GM19025 (cell line): ENCODE results near the gene IZUMO1.

Experiments used
- ATAC-seq: cut with Tn5 transposase; IDR thresholded peaks from one replicate; pipeline ENCODE4 v1.9.1; 2021; ENCODE audit warnings: mild to moderate bottlenecking, low read depth, moderate library complexity; ENCODE audit not compliant: unreplicated experiment

Gene IZUMO1

DNA sequence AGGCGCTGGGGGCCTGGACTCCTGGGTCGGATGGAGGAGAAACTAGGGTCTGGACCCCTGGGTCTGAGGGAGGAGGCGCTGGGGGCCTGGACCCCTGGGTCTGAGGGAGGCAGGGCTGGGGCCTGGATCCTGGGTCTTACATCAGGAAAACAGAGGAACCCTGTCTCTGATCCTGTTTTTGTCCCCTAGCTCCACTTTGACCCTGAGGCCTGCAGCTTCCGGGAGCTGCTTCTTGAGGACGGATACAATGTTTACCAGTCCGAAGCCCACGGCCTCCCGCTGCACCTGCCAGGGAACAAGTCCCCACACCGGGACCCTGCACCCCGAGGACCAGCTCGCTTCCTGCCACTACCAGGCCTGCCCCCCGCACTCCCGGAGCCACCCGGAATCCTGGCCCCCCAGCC lies 11.0 kb upstream of the IZUMO1 start:
- ATAC-seq = no peak

DNA sequence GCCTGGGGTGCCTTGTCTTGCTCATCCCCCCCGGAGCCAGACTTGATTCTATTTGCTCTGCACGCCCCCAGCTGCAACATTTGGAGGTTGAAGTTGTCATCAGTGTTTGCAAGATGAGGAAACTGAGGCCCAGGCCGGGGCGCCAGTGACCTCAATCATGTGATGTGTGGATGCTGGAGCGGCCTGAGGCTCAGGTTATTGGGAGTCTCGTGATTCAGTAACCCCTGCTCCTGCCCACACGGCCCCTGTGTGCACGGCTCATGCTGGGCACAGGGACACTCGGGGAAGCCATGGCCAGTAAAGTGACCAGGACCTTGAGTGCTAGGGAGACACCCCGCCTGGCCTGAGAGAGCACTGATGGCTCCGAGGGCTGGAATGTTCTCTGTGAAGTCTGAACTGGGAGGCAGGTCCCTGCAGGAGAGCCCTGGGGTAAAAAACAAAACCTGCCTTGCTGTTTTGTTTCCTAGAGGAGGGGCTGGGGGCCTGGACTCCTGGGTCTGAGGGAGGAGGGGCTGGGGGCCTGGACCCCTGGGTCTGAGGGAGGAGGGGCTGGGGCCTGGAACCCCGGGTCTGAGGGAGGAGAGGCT lies 10.5 kb upstream of the IZUMO1 start:
- no peak for ATAC-seq

DNA sequence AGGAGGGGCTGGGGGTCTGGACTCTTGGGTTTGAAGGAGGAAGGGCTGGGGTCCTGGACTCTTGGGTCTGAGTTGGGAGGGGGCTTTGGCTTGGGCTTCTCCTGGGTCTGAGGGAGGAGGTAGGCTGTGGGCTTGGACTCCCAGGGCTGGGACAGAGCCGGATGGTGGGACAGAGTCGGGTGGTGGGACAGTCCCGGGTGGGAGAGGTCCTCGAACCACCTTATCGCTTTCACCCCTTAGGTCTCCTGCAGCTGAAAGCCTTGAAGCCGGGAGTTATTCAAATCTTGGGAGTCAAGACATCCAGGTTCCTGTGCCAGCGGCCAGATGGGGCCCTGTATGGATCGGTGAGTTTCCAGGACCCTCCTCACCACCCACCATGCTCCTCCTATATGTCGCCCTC lies 10.0 kb upstream of the IZUMO1 start:
- no peak for ATAC-seq

DNA sequence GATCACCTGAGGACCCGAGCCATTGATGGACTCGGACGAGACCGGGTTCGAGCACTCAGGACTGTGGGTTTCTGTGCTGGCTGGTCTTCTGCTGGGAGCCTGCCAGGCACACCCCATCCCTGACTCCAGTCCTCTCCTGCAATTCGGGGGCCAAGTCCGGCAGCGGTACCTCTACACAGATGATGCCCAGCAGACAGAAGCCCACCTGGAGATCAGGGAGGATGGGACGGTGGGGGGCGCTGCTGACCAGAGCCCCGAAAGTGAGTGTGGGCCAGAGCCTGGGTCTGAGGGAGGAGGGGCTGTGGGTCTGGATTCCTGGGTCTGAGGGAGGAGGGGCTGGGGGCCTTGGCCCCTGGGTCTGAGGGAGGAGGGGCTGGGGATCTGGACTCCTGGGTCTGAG lies 9.5 kb upstream of the IZUMO1 start:
- no peak for ATAC-seq

DNA sequence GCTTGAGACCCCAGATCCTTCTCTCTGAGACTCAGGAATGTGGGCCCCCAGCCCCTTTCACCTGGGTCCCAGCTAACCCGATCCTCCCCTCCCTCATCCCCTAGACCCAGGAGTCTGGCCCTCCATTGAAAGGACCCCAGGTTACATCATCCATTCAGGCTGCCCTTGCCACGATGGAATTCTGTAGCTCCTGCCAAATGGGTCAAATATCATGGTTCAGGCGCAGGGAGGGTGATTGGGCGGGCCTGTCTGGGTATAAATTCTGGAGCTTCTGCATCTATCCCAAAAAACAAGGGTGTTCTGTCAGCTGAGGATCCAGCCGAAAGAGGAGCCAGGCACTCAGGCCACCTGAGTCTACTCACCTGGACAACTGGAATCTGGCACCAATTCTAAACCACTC lies 9.1 kb upstream of the IZUMO1 start:
- ATAC-seq = no peak

DNA sequence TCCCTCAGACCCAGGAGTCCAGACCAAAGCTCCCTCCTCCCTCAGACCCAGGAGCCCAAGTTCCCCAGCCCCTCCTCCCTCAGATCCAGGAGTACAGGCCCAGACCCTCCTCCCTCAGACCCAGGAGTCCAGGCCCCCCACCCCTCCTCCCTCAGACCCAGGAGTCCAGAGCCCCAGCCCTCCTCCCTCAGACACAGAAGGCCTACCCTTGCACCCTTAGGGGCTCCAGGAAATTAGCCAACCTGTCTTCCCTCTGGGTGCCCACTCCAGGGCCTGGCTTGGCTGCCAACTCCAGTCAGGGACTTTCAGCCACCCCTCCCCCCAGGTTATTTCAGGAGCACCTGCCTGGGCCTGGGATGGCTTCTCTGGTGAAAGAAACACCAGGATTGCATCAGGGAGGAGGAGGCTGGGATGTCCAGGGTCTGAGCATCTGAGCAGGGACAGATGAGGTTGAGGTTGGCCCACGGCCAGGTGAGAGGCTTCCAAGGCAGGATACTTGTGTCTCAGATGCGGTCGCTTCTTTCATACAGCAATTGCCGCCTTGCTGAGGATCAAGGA lies 8.5 kb upstream of the IZUMO1 start, which contains the start of gene FGF21:
Gene FGF21 (plus strand): TSS at position 441 of the 558 bp plus-strand sequence. CDS start 713 bp downstream, outside the sequence.
- ATAC-seq = no peak

DNA sequence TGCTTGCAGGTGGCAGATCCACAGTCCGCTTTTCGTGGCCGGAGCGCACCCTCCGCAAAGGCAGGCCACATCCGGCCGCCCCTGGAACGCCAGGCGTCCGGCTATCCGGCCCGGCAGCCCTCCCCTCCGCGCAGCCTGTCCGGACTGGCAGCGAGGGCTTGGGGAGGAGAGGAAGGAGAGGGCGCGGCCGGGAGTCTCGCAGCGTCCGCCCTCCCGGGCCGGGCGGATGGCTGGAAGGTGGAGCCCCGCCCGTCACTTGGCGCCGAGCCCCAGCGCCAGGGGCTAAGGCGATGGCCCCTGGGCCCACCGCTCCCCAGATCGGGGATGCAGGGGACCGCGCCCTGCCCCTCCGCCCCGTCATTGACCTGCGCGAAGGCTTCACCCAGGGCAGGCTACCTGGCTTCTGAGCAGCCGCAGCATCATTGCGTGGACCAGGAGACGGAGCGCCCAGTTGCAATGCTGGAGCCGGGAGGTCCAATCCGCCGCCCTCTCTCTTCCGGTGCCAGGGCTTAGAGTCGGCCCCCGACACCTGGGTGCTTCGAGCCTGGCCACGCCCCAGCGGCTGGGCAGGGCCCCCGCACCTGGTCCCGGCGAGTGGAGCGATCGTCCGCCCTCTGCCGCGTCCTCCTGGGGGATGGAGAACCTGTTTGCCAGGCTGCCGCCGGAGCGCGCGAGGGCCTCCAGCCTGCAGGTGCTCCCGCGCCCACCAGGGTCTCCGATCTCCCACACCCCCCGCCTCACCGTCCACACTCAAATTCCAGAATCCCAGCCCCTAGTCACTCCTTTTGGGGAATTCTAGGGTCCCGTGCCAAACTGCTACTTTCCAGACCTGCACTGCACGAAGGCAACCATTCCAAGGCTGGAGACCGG lies 6.0 kb upstream of the IZUMO1 start, which contains the start of gene FUT1:
Gene FUT1 (minus strand): TSS at position 146 of the 870 bp plus-strand sequence. CDS start 1,360 bp downstream, outside the sequence.
- no peak for ATAC-seq

DNA sequence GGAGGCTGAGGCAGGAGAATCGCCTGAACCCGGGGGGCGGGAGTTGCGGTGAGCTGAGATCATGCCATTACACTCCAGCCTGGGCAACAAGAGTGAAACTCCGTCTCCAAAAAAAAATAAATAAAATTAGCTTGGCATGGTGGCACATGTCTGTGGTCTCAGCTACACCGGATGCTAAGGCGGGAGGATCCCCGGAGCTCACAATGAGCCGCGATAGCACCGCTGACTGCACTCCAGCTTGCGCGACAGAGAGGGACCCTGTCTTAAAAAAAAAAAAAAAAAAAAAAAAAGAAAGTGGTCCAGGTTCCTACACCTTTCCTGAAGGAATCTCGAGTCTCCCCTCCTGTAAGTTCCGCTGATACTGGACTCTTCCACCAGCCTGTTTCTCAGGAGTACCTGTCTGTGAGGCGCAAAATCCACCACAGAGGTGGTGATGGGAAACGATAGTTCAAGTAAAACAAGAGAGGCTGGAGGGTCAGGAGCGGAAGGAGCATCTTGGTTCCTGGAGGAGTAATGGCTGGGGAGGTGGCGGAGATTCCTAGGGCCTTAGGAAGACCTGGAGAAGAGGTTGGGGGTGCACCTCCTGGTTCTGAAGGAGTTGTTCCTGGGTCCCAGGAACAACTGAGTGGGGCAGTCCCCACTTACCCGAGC lies 5.3 kb upstream of the IZUMO1 start:
- no peak for ATAC-seq

DNA sequence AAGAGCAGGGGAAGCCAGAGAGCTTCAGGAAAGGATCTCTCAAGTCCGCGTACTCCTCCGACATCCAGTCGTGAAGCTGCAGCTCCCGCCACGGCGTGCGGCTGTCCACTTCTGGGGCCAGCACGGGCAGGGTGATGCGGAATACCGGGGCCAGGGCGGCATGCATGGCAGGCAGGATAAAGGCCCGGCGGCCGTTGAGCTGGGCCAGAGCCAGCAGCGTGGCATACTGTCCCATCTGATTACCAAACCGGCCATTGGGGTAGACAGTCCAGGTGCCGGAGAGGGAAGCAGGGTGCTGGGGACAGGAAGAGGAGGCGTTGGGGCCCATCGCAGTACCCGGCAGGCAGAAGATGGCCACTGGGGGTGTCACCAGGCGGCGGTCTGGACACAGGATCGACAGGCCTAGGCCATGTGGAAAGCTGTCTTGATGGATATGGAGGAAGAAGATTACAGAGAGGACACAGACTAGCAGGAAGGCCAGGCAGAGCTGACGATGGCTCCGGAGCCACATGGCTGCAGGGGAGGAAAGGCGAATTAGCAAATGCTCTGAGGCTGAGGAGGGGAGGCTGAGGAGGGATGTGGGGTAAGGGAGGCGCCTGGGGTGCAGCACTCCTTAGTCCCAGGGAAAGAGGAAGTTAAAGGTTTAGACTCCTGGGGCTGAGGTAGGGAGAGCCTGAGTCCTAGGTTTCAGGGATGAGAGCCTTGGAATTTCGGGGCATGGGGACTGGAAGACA lies 4.2 kb upstream of the IZUMO1 start:
- ATAC-seq = no peak

DNA sequence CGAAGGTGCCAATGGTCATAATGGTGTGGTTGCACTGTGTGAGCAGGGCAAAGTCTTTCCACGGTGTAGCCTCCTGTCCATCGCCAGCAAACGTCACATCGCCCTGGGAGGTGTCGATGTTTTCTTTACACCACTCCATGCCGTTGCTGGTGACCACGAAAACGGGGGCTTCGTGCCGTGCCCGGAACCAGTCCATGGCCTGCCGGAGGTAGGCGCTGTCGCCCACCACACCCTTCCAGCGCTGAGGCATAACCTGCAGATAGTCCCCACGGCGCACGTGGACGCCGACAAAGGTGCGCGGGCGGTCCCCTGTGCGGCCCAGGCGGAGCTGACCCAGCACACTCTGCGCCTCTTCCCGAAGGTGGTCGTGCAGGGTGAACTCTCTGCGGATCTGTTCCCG lies 3.6 kb upstream of the IZUMO1 start:
- no peak for ATAC-seq

DNA sequence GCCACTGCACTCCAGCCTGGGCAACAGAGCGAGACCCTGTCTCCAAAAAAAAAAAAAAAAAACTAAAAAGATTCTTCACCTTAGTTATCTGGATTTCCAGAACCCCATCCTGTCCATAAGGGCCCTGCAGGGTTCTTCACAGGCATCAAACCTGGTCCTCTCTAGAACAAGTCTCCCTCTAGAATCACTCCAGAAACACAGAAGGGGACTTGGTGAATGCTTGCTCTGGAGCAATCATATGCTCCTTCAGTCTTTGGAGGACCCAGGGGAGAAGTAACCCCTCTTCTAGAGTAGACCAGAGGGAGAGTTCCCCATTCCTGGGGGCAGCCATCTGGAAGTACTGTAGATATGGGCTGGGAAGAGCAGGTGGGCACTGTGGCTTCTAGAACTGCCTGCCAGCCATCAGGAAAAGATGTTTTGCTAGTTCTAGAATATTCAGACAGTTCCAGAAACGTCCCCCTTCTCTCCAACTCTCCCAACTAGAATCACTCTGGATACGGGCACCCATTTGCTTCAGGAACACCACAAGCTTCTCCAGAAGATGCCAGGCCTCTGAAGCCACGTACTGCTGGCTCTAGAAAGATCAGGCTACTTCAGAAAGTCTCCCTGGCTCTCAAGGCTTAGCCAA lies 3.0 kb upstream of the IZUMO1 start:
- no peak for ATAC-seq

DNA sequence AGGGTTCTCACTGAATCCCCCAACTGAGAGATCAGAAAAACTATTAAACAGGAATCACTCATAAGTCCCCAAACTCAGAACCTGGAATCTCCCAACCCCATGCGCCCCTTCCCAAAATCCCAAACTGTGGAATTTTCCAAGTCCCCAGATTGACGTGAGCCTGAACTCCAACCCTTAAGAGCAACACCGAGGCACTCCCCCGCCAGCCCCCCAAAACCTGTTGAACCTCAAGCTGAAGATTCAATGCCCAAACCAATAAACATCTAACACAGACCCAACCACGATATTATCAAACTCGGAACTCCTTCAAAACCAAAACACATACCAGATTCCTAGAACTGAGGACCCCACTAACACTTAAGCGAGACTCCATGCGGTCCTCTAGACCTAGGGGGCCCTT lies 599 bp downstream of the IZUMO1 start:
- no peak for ATAC-seq

DNA sequence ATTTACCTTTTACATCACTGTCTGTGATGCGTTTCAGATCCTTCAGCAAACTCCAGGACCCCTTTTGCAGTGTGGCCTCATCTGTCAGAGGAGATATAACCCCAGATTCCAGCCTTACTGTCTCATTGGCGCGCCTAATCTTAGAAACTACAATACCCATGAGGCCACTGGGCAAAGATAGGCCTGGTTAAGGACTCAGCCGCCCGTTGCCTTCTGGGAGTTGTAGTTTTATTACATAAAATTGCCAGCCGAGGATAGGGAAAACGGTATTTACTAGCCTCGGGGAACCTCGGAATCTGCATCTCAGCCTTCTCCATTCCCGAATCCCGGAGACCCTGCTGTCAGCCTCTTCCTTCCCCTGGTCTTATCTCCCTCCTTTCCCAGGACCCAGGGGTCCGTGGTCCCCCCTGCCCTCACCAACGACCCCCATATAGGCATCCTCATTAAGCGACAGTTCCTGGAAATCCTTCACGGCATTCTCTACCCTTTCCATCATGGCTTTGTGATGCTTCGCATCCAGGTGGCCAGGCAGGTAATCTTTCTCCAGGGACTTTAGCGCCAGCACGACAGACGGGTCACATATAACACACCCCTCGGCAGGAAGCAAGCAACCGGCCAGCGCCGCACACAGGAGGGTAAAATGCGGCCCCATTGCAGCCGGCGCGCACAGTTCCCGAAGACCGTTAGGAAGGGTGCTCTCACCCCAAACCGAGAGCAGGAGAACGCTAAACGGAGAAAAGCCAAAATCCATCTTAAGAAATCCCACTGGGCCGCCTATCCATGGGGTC lies 1.3 kb downstream of the IZUMO1 start:
- no peak for ATAC-seq

DNA sequence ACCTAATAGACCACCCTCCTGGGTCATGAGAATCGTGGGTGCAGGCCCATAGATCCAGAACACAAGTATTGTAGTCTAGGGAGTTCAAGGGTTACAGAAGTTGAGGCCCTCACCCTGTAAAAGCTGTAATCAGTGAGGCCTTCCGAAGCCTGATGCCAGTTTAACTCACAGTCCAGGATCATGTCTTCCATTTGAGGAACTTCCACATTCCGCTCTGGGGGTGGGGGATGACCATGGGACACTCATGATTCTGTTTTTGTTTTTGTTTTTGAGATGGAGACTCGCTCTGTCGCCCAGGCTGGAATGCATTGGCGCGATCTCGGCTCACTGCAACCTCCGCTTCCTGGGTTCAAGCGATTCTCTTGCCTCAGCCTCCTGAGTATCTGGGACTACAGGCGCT lies 4.6 kb downstream of the IZUMO1 start:
- no peak for ATAC-seq

DNA sequence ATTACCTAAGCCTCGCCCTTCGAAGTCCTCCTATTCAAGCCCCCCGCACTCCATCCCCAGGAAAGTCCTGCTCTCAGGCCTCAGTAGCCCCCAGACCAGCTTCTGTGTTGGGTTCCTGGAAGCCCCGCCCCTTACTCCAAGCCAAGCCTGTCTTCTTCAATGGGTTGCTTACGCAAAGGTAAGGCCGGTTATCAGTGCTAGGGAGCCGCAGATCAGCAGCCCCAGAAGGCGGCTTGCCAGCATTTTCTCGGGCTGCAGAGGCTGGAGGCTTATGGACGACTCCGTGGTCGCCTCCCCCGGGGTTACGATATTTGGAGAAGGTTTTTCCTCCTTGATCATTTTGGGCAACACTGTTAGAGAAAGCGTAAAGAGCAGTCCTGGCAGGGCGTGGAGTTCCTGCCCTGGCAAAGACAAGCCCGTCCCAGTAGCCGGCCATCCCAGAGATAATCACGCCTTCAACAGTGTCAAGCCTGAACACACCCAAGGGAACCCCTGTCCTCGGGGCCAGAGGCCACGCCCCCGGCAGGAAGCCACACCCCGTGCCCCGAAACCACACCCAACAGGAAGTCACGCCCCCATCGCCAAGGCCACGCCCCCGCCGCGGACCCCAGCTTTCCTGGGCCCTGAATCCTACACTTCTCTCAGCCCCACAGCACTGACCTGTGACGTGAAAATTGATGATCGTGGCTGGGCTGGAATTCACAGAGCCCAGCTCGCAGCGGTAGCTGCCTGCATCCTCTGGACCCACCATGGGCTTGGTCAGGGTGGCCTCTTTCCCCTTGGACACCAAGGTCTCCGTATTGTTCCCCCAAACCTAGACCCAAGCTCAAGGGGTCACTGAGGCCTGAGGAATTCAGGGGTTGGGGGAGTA lies 5.3 kb downstream of the IZUMO1 start:
- ATAC-seq = no peak

DNA sequence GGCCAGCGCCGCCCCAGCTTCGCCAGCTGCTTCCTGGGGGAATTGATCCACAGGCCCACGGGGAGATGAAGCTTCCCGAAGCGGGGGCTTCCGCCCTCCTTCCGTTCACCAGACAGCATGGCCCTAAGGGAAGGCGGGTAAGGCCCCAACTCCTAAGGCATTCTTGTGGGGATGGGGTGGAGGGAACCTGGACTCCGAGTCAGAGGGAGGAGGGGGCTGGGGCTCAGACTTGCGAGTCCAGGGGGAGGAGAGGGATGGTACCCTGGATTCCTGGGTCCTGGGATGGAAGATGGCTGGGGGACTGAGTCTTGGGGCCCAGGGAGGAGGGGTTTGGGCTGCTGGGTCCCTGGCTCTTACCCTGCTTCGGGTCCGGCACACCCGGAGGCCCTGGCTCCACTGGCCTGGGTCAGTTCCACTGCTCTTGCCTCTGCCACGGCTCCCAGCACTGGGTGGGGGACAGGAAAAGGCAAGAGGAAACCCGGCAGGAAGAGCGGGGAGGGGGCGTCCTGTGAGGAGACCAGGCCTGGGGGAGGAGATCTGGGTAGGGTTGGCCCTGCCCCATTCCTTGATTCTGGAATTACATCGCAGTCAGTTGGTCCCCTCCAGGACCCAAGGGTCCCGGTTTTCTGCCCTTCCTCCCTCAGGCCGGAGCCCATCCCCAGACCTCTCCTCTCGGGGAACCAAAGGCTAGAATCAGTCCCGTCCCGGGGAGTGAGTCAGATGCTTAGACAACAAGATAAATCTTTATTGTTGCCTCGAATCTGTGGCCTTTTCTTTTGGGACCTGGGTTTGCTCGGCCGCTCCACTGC lies 6.3 kb downstream of the IZUMO1 start, which contains the start of gene RASIP1:
Gene RASIP1 (minus strand): TSS at position 447 of the 809 bp plus-strand sequence. CDS start 328 bp downstream, at position 119.
- no peak for ATAC-seq

DNA sequence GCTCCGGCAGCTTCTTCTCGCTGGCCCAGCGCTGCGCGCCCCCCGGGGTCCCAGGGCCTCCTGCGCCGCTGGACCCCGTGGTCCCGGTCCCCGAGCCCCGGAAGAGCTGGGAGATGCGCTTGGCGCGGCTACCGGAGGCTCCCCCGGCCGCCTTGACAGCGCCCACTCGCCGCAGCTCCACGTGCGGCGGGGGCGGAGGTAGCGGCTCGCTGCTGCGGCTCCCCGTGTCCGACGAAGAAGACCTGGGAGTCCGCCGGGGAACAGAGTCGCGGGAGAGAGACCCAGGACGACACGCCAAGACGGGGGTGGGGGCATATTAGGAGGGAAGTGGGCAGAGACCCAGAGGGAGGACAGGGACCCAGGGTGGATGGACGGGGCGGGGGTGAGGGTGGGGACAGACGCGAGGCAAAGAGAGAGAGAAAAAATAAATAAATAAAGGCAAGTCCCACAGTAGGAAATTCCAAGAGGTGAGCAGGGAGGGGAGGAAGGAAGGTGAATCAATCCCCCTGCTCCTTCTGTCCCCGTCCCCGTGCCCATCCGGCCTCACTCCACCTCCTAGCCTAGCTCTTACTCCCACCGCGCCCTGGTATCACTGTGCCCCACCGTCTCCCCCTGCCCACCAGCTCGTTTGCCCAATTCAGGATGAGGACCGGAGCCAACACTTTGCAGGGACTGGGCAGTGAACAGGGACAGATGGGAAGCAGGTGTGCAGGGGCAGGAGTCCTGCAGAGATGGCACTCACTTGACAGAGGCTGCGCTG lies 7.1 kb downstream of the IZUMO1 start:
- no peak for ATAC-seq
